SH-SY5Y (cell line): ENCODE data around the gene IGF2BP2.

Experiments used
- GATA2 ChIP-seq: IDR thresholded peaks from 2 replicates; pipeline ENCODE4 v1.6.1; 2011; ENCODE audit warnings: mild to moderate bottlenecking, low read depth, low read length
- GATA3 ChIP-seq: IDR thresholded peaks from 2 replicates; pipeline ENCODE4 v1.6.1; 2011; ENCODE audit warnings: low read depth, mild to moderate bottlenecking, low read length, moderate library complexity

IGF2BP2 gene

GRCh38 chr3:185796431-185797107 lies 28.3 kb downstream of the IGF2BP2 start:
- no peak for TF ChIP-seq GATA2
- no peak for TF ChIP-seq GATA3

- no peak for TF ChIP-seq GATA2
Measured at GRCh38 chr3:185793381-185793780, 31.5 kb downstream of the IGF2BP2 start.

- no peak for TF ChIP-seq GATA2
- no peak for TF ChIP-seq GATA3
Measured at GRCh38 chr3:185792955-185793354, 31.9 kb downstream of the IGF2BP2 start.

DNA sequence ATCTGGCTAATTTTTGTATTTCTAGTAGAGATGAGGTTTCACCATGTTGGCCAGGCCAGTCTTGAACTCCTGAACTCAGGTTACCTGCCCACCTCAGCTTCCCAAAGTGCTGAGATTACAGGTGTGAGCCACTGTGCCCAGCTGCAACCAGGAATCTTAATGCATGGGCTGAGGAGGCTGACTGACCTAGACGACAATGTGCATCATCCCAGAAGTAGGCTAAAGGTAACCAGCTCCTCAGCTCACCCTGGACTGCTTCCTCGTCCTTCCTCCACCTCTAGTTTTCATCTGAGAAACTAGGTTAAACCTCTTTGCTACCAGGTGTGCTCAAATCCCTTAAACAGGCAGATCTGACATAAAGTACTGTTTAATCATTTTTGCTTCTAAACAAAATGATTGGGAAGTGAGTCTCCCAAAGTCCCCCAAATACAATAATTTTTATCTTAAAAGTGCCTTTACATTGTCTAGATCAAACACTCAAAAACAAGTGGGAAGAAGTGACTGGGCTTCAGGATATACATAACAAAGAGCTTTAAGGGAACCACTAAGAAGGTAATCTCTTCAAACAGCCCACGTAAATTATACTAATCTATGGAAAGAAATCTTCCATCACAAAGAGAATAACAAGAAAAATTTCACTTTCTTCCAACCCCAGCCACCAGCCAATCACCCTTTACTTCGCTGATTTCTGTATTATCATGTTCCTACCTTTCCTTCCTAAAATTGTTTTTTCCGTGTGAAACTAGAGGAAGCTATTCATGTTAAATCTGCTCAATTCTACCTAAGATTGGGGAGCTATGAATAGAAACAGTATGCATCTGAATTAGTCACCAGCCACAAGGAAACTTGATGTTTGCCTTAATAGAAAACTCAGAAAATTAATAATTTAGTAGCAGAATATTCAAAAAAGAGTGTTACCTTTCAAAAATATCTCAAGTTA lies 34.7 kb downstream of the IGF2BP2 start:
- no peak for TF ChIP-seq GATA3

DNA sequence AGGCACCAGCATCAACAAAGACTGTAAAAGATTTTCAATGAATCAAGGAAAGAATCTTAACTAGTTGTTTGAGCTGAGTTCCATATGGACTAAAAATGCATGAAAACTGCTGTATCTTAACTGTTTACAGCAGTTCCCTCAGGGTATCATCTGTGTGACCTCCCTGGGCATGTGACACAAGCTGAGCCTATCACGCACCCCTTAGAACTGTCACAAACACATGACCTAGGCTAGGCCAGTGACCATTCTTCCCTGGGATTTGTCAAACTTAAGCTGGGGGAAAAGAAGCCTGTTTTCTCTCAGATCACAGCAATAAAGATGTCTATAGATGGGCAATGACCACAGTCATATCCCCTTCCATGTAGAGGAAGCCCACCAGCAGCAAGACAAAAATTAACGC lies 35.7 kb downstream of the IGF2BP2 start:
- no peak for TF ChIP-seq GATA3
- no peak for TF ChIP-seq GATA2

GRCh38 chr3:185788292-185788691 lies 36.5 kb downstream of the IGF2BP2 start:
- TF ChIP-seq GATA3 (no peak), GATA2 (no peak)

DNA sequence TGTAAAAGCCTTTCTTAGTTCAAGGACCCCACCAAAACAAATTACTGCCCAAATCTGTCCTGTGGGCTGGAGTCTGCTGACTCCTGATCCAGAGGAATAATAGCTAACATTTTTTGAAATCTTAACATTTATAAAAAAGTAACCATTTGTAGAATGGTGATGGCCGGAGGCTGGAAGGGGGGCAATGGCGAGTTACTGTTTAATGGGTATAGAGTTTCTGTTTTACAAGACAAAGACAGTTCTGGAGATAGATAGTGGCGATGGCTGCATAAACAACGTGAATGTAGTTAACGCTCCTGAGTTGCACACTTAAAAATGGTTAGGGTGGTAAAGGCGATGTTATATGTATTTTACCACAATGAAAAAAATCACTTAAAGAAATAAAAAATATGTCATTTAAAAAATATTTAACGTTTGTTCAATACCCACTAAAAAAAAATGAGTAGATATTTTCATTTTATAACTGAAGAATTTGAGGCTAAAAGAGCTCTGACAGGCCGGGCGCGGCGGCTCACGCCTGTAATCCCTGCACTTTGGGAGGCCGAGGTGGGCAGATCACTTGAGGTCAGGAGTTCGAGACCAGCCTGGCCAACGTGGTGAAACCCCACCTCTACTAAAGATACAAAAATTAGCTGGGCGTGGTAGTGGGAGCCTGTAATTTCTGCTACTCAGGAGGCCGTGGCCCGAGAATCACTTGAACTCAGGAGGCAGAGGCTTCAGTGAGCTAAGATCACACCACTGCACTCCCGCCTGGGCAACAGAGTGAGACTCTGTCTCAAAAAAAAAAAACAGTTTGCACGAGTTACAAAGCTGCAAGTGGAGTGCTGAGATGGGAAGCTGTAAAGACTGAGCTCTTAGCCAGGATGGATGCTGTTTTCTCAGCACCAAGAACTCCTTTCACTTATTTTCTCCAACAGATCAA lies 37.6 kb downstream of the IGF2BP2 start:
- TF ChIP-seq GATA2 (no peak), GATA3 (no peak)

- TF ChIP-seq GATA2, result no peak
- no peak for TF ChIP-seq GATA3
Measured at GRCh38 chr3:185784317-185784716, 40.5 kb downstream of the IGF2BP2 start.

DNA sequence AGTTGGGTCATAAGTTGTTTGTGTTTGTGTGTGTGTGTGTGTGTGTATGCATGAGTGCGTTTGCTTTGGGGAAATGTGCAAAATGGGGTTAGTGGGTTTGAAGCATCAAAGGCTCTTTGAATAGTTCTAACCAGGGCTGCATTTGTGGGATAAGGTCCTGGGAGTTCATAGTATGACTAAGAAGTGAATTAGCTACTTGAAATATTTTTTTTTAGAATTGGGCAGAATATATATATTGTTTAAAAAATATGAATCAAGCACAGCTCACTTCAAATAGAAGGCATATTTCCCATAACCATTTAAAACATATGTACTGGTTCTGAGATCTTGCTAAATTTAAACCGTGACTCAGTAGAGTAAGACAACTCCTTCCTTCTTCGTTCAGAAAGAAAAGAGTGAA lies 43.1 kb downstream of the IGF2BP2 start:
- TF ChIP-seq GATA2 (no peak), GATA3 (no peak)

DNA sequence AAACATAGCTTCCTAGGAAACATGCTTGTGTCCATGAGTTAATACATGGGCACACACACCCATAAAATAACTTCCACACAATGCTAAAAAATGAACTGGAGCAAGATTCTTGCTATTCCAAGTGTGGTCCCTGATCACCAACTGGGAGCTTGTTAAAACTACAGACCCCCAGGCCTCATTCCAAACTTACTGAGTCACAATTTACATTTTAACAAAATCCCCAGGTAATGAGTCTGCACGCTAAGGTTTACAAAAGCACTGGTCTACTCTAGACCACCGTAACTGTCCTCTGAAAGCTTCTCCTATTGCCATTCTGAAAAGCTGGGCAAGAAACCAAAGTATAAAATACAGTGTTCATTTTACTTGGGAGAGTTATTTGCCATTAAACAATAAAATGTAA lies 45.4 kb downstream of the IGF2BP2 start:
- TF ChIP-seq GATA3 (no peak), GATA2 (no peak)

DNA sequence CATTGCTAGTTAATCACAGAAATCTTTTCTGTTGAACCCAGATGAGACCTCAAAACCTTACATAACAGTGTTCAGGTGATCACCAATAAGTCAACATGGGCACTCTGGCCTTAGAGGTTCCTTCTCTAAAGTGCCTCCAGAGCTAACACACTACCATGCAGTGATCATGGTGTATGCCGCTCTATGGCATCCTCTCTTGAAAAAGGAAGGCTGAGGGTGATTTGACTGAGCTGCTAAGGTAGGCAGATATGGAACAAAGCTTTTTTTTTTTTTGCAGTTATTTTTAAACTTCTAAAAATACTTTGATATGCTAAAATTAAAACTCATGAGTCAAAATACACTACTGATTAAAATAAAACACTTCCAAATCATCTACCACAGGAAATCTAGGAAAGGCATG lies 46.0 kb downstream of the IGF2BP2 start:
- TF ChIP-seq GATA3, result no peak
- TF ChIP-seq GATA2, result no peak

- TF ChIP-seq GATA3 (no peak), GATA2 (no peak)
Measured at GRCh38 chr3:185778094-185778493, 46.7 kb downstream of the IGF2BP2 start.

GRCh38 chr3:185770109-185770508 lies 54.7 kb downstream of the IGF2BP2 start:
- TF ChIP-seq GATA3, result no peak
- TF ChIP-seq GATA2, result no peak
